Common myeloid progenitor, CD34-positive (primary cell): Measurements from ENCODE around the gene UQCRFS1.
"Not testable (repeated sequence)": the region's sequence is repeated elsewhere in the genome, so short reads cannot be mapped to it uniquely, and the experiment has no call there.

ENCODE experiments used
- CTCF ChIA-PET: fragments of 350-600 bp; sonication (Branson Sonifier 250); formaldehyde crosslinking; loops from one replicate; lab custom pipeline; 2021; ENCODE audit warnings: antibody characterized with exemption; lab: Charles Lee
- POLR2A ChIA-PET: fragments of 350-600 bp; sonication (Branson Sonifier 250); formaldehyde crosslinking; loops from one replicate; lab custom pipeline; 2021; ENCODE audit warnings: antibody characterized with exemption; lab: Charles Lee
- DNase-seq, 3 donors: peaks; one replicate each; pipeline versions ENCODE4 v3.0.0 to v3.0.0-alpha.2; 2013
- H3K27ac ChIP-seq, 2 experiments: 1 replicate in 1 of 2; 2 replicates in 1 of 2; pipeline ENCODE4 v1.7.0; 2013; ENCODE audit warnings: inconsistent platforms in 2 of 2, low read length in 2 of 2, mild to moderate bottlenecking in 2 of 2, low read depth in 1 of 2, moderate library complexity in 1 of 2; ENCODE audit not compliant: severe bottlenecking in 2 of 2, insufficient read depth in 1 of 2, poor library complexity in 1 of 2
- H3K27me3 ChIP-seq, 5 experiments: replicated peaks in 2 of 5; 1 replicate in 3 of 5; 2 replicates in 2 of 5; pipeline versions ENCODE4 v1.6.1 to v1.7.0; 2013; ENCODE audit warnings: low read length in 4 of 5, mild to moderate bottlenecking in 2 of 5, moderate library complexity in 2 of 5, inconsistent platforms in 1 of 5; ENCODE audit not compliant: insufficient read depth in 5 of 5, control insufficient read depth in 4 of 5
- H3K36me3 ChIP-seq, 4 experiments: 1 replicate in 2 of 4; 2 replicates in 2 of 4; pipeline versions ENCODE4 v1.6.1 to v1.7.0; 2013; ENCODE audit warnings: low read length in 3 of 4, control low read depth in 1 of 4, mild to moderate bottlenecking in 1 of 4; ENCODE audit not compliant: control insufficient read depth in 4 of 4, insufficient read depth in 4 of 4
- H3K4me1 ChIP-seq, 4 experiments: 1 replicate in 3 of 4; 2 replicates in 1 of 4; pipeline versions ENCODE4 v1.6.1 to v1.7.1; 2013; ENCODE audit warnings: low read length in 3 of 4, mild to moderate bottlenecking in 3 of 4, control low read depth in 1 of 4, inconsistent platforms in 1 of 4, moderate library complexity in 1 of 4; ENCODE audit not compliant: control insufficient read depth in 4 of 4, insufficient read depth in 4 of 4; ENCODE audit errors: control extremely low read depth in 1 of 4
- H3K4me3 ChIP-seq, 7 experiments: 1 replicate in 4 of 7; 2 replicates in 3 of 7; pipeline versions ENCODE4 v1.5.1 to v1.7.0; 2013; ENCODE audit warnings: mild to moderate bottlenecking in 7 of 7, low read length in 6 of 7, moderate library complexity in 6 of 7, inconsistent platforms in 2 of 7, low read depth in 2 of 7, control low read depth in 1 of 7; ENCODE audit not compliant: insufficient read depth in 4 of 7, control insufficient read depth in 1 of 7; ENCODE audit errors: extremely low read depth in 1 of 7
- H3K9me3 ChIP-seq, 5 experiments: 1 replicate in 4 of 5; 2 replicates in 1 of 5; pipeline versions ENCODE4 v1.6.1 to v1.7.1; 2013; ENCODE audit warnings: low read length in 4 of 5, mild to moderate bottlenecking in 2 of 5, inconsistent platforms in 1 of 5, low read depth in 1 of 5, moderate library complexity in 1 of 5; ENCODE audit not compliant: control insufficient read depth in 4 of 5, insufficient read depth in 2 of 5; ENCODE audit errors: control extremely low read depth in 1 of 5
- WGBS: methylation state at CpG from one replicate; pipeline ENCODE4 v1.1.5; 2013; ENCODE audit not compliant: insufficient coverage; 5-methylcytosine and 5-hydroxymethylcytosine counted together

UQCRFS1 gene

DNA sequence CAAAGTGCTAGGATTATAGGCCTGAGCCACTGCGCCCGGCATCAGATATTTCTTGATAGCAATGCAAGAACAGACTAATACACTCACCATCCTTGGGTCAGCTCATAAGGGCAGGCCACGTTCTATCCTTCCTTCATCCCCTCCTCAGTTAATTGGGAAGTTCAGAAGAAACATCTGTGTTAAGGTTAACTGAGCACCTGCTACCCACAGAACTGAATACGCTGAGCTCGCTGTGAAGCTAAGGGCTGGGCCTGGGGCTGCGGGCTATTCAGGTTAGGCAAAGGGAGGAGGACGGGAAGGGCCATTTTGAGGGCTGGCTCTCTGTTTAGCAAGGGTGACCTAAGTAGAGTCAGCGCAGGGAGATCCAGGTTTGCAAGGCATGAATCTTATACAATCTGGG lies 43.0 kb upstream of the UQCRFS1 start:
- Histone ChIP-seq H3K9me3 (peaks cover 0 to 2% (median 0%) of the 10 kb centered on the region in 5 experiments), H3K27me3 (peaks cover 0 to 2% (median 0%) of the 10 kb centered on the region in 5 experiments), H3K36me3 (no peaks in the 10 kb centered on the region), H3K4me1 (no peaks in the 10 kb centered on the region), H3K4me3 (no peak overlapping the region), H3K27ac (no peak overlapping the region)
- WGBS, result 97% methylated on average over 5 of the region's 8 CpGs
- ChIA-PET CTCF (no interaction called here), POLR2A (no interaction called here)
- no peak for DNase-seq

GRCh38 chr19:29255006-29255405 lies 42.1 kb upstream of the UQCRFS1 start:
- no peak overlapping the region for H3K27ac ChIP-seq
- no peak overlapping the region for H3K4me3 ChIP-seq
- peaks cover 0 to 2% (median 0%) of the 10 kb centered on the region in 5 experiments for H3K9me3 ChIP-seq
- H3K27me3 ChIP-seq, result peaks cover 0 to 2% (median 0%) of the 10 kb centered on the region in 5 experiments
- DNase-seq, result no peak
- POLR2A ChIA-PET, result interaction anchor here (0.6 kb wide), 1 partner anchor 163 kb away, joined by 3 read pairs; no protein-coding TSS in a partner anchor
- no peaks in the 10 kb centered on the region for H3K36me3 ChIP-seq
- WGBS, result 94% methylated on average over 9 of the region's 9 CpGs
- CTCF ChIA-PET, result interaction anchor here (1.6 kb wide), 1 partner anchor 10 kb away, joined by 5 read pairs; no protein-coding TSS in a partner anchor
- no peaks in the 10 kb centered on the region for H3K4me1 ChIP-seq

DNA sequence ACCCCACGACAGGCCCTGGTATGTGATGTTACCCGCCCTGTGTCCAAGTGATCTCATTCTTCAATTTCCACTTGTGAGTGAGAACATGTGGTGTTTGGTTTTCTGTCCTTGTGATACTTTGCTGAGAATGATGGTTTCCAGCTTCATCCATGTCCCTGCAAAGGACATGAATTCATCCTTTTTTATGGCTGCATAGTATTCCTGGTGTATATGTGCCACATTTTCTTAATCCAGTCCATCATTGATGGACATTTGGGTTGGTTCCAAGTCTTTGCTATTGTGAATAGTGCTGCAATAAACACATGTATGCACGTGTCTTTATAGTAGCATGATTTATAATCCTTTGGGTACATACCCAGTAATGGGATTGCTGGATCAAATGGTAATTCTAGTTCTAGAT lies 36.8 kb upstream of the UQCRFS1 start:
- DNase-seq, H3K27ac ChIP-seq, H3K4me3 ChIP-seq, H3K4me1 ChIP-seq, POLR2A ChIA-PET, H3K9me3 ChIP-seq, H3K36me3 ChIP-seq, CTCF ChIA-PET: not testable (repeated sequence)
- peaks cover 0 to 10% (median 3%) of the 10 kb centered on the region in 5 experiments for H3K27me3 ChIP-seq
- no CpG with 5 or more reads among the region's 3 CpGs for WGBS

GRCh38 chr19:29248332-29248844 lies 35.4 kb upstream of the UQCRFS1 start:
- Histone ChIP-seq H3K4me3 (no peak overlapping the region), H3K9me3 (no peaks in the 10 kb centered on the region), H3K27me3 (peaks cover 0 to 10% (median 3%) of the 10 kb centered on the region in 5 experiments), H3K4me1 (no peaks in the 10 kb centered on the region), H3K36me3 (no peaks in the 10 kb centered on the region), H3K27ac (no peak overlapping the region)
- ChIA-PET POLR2A (no interaction called here), CTCF (no interaction called here)
- WGBS, result 69% methylated on average over 7 of the region's 9 CpGs
- no peak for DNase-seq

DNA sequence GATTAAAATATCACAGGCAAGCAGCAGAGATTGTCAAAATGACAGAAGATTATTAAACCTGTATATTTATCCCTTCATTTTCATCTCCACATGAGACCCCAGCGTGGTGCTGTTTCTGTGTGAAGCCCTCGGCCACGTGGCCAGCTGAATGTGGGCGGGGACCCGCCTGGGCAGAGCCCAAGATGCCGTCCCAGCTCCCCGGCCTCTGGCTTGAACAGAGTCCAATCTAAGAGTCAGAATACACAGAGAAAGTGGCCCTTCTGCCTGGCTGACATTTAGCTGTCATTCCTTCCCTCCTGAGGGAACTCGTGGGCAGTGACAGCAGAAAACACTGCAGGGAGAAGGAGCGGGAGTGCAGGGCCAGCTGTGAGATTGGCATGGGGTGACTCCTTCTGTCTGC lies 34.9 kb upstream of the UQCRFS1 start:
- Histone ChIP-seq H3K36me3 (no peaks in the 10 kb centered on the region), H3K9me3 (no peaks in the 10 kb centered on the region), H3K4me1 (no peaks in the 10 kb centered on the region), H3K27ac (no peak overlapping the region), H3K4me3 (no peak overlapping the region), H3K27me3 (peaks cover 0 to 12% (median 3%) of the 10 kb centered on the region in 5 experiments)
- DNase-seq, result no peak
- CTCF ChIA-PET, result no interaction called here
- WGBS, result 48% methylated on average over 8 of the region's 9 CpGs
- POLR2A ChIA-PET, result no interaction called here

- no peak overlapping the region for H3K27ac ChIP-seq
- H3K27me3 ChIP-seq, result peaks cover 0 to 12% (median 3%) of the 10 kb centered on the region in 5 experiments
- no peaks in the 10 kb centered on the region for H3K4me1 ChIP-seq
- ChIA-PET POLR2A (no interaction called here), CTCF (no interaction called here)
- H3K9me3 ChIP-seq, result no peaks in the 10 kb centered on the region
- H3K4me3 ChIP-seq, result no peak overlapping the region
- peak in 1 of 3 donors; percentile 6 for DNase-seq
- no peaks in the 10 kb centered on the region for H3K36me3 ChIP-seq
- 100% methylated on average over 1 of the region's 9 CpGs for WGBS
Observed at GRCh38 chr19:29247471-29247870, 34.5 kb upstream of the UQCRFS1 start.

DNA sequence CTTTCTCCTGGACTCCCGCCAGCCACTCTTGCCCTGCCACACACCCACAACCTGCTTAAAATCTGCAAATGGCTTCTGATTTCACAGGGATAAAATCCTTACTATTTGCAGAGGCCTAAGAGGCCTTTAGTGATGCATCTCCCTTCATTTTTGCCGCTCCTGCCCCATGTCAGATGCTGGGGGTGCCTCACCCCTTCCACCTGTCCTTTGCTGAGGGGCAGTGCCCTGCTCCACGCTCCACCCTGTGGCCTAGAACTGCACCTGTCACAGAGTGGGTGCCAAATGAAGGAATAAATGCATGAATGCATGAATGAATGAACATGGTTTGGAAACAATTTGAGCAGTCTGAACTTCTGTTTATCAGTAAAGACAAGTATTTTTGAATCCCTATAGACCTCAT lies 34.1 kb upstream of the UQCRFS1 start:
- Histone ChIP-seq H3K4me3 (no peak overlapping the region), H3K27ac (no peak overlapping the region), H3K27me3 (peaks cover 0 to 12% (median 3%) of the 10 kb centered on the region in 5 experiments), H3K9me3 (no peaks in the 10 kb centered on the region), H3K4me1 (no peaks in the 10 kb centered on the region), H3K36me3 (no peaks in the 10 kb centered on the region)
- DNase-seq, result no peak
- 95% methylated on average over 2 of the region's 3 CpGs for WGBS
- CTCF ChIA-PET, result interaction anchor here (1.2 kb wide), 1 partner anchor 16 kb away, joined by 3 read pairs; no protein-coding TSS in a partner anchor
- POLR2A ChIA-PET, result no interaction called here
